AG10803 (cell line): ENCODE measurements around the gene ITGB5.

Source experiments
- DNase-seq: peaks from one replicate; pipeline ENCODE4 v3.0.0; 2010; ENCODE audit warnings: low read depth
- H3K4me3 ChIP-seq: 2 replicates; pipeline ENCODE4 v1.5.1; 2011; ENCODE audit warnings: mild to moderate bottlenecking, low read length, control low read depth
- TF ChIP-seq, protein P1 (sequence below): conservative IDR thresholded peaks from 2 replicates; pipeline ENCODE4 v1.5.1; 2011; ENCODE audit warnings: mild to moderate bottlenecking, low read length, control low read depth, inconsistent platforms

The ITGB5 gene

GRCh38 chr3:124813541-124813940, 73.6 kb downstream of the ITGB5 start:
- DNase-seq = no peak
- TF ChIP-seq, protein P1, sequence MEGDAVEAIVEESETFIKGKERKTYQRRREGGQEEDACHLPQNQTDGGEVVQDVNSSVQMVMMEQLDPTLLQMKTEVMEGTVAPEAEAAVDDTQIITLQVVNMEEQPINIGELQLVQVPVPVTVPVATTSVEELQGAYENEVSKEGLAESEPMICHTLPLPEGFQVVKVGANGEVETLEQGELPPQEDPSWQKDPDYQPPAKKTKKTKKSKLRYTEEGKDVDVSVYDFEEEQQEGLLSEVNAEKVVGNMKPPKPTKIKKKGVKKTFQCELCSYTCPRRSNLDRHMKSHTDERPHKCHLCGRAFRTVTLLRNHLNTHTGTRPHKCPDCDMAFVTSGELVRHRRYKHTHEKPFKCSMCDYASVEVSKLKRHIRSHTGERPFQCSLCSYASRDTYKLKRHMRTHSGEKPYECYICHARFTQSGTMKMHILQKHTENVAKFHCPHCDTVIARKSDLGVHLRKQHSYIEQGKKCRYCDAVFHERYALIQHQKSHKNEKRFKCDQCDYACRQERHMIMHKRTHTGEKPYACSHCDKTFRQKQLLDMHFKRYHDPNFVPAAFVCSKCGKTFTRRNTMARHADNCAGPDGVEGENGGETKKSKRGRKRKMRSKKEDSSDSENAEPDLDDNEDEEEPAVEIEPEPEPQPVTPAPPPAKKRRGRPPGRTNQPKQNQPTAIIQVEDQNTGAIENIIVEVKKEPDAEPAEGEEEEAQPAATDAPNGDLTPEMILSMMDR = no peak
- H3K4me3 ChIP-seq = no peak overlapping the region

DNA sequence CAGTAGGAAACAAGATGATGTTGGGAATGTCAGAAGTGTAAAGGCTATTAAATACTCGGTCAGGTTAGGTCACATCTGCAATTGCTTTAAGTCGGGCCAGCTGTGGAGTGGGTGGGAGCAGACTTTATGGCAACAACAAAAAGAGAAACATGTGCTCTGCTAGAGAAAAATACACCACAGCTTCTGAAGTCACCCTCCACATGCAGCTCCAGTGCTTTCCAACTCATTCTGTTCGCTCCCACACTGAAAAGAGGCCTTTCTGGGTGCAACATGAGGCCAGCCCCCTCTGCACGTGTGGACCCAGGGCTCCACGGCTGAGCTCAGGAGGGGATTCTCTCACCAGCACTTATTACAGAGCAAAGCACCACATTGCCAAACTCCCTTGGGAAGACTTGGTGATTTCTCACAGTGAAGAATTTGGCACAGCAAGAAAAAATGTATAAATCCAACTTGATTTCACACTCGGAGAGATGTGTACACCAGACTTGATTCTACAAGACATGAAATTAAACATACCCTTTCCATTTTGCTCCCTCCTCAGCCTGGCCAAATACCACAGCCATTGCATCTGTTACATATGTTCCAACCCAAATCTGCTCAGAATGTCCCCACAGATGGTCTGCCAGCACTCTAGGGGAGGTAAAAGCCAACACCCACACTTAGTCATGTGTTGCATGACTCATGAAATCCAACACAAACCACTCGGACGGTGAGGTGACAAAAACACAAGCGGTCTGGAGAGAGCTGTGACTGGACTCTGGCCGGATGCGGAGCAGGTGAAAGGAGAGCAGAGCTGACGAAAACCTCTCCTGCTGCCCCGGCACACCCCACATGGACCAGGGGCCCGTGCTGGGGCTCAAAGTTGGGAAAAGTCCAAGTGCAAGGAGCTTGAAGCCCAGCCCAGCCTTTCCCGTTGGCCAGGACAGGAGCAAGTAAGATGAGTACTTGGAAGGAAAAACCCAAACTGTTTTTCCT, 74.6 kb downstream of the ITGB5 start:
- H3K4me3 ChIP-seq = peak overlapping the region; percentile 36
- DNase-seq = peak; percentile 99
- TF ChIP-seq, protein P1 = no peak

GRCh38 chr3:124811436-124811835, 75.7 kb downstream of the ITGB5 start:
- no peak overlapping the region for H3K4me3 ChIP-seq
- peak; percentile 91 for DNase-seq
- TF ChIP-seq, protein P1 = no peak

GRCh38 chr3:124810970-124811369, 76.2 kb downstream of the ITGB5 start:
- no peak overlapping the region for H3K4me3 ChIP-seq
- no peak for DNase-seq
- TF ChIP-seq, protein P1 = no peak

DNA sequence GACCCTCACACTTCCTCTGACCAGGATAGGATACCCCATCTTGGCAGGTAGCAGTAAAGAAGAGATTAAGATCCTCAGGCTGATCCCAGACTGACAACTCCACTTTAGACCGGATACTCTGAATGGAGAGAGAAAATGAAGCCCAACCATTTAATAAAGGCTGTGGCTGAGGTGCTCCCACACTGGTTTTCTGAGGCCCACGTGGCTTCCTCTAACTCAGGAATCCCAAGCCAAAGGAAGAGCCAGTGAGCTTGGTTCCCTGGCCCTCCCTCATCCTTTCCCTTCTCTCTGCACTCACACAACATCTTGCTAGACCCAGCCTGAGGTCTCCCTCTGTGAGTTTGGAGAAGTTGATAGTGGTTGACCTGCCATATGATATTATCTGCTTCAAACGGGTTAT, 78.1 kb downstream of the ITGB5 start:
- TF ChIP-seq, protein P1 = no peak

DNA sequence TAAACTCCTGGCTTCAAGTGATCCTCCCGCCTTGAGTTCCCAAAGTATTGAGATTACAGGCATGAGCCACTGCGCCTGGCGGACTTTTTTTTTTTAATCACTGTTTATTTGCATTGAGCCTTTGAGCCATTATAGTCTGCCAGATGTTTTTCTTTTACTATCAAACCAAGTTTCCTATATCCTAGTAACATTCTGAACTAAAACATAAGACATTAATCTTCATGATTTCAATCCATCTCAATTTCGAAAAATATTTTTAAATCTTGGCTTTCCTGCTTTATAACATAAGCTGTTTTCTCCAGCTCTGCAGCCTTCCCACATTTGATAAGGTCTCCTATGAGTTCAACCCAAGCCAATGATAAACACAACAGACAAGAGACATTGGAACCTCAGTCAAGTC, 81.5 kb downstream of the ITGB5 start:
- no peak overlapping the region for H3K4me3 ChIP-seq
- TF ChIP-seq, protein P1 = no peak
- DNase-seq = no peak

More for the DNA sequence above, 78.1 kb downstream of the ITGB5 start:
- H3K4me3 ChIP-seq = no peak overlapping the region
- DNase-seq = no peak

DNA sequence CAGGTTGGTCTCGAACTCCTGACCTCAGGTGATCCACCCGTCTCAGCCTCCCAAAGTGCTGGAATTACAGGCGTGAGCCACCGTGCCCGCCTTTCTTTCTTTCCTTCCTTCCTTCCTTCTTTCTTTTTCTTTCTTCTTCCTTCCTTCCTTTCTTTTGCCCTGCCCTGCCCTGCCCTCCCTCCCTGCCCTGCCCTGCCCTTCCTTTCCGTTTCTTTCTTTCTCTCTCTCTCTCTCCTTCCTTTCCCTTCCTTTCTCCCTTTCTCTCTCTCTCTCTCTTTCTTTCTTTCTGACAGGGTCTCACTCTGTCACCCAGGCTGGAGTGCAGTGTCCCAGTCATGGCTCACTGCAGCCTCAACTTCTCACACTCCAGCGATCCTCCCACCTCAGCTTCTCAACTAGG, 82.3 kb downstream of the ITGB5 start:
- TF ChIP-seq, protein P1 = no peak
- no peak overlapping the region for H3K4me3 ChIP-seq

More for the DNA sequence above, 82.3 kb downstream of the ITGB5 start:
- no peak for DNase-seq
